Activated CD4-positive, alpha-beta T cell treated with anti-CD3 and anti-CD28 coated beads for 24 hours (primary cell): ENCODE measurements around the gene SLC16A10.
"Not testable (repeated sequence)": the region's sequence is repeated elsewhere in the genome, so short reads cannot be mapped to it uniquely, and the experiment has no call there.

Experiments
- DNase-seq, 2 donors: peaks; one replicate each; pipeline ENCODE4 v3.0.0-alpha.2; 2020; ENCODE audit warnings: low read depth in 2 of 2

The SLC16A10 gene

DNA sequence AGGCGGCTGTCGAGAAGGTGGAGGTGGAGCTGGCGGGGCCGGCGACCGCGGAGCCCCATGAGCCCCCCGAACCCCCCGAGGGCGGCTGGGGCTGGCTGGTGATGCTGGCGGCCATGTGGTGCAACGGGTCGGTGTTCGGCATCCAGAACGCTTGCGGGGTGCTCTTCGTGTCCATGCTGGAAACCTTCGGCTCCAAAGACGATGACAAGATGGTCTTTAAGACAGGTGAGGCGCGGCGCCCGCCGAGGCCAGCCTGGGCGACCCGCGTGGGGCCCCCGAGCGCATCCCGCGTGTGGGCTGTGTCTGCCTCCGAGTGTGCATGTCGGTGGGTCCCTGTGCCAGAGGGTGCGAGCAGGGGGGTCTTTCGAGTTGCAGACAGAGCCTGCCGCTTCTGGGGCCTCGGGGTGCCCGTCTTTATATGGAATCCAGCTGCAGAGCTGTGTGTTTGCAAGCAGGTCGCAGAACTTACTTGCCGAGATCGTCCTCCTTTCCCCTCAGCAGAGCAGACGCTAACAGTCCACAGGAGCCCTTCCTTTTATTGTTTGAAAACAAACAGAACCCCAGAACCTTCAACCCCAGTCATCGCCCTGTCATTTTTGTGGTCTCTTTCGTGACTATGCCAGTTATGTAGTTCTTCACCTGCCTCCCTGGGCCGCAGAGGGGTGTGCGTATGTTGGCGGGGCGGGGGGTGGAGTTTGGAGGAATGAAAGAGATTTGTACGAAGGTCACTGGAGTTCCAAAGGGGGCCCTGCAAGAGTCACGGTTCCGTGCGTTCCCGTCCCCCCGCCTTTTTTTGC, 766 bp downstream of the SLC16A10 start:
- DNase-seq: peak; percentile 41 to 49

DNA sequence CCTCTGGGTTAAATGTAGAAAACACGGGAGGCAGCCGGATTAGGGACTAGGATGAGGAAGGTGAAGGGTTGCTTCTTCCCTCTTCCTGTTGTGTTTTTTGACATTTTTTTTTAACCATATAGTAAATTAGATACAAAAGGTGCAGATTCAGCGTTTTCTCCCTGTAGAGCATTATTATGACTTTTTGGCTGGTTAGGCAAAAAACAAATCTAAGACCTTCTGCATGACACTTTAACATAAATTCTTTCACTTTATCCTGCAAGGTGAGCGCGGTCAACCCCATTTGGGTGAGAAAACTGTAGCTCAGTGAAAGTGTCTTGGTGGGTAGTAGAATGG, 1.3 kb downstream of the SLC16A10 start:
- no peak for DNase-seq

DNA sequence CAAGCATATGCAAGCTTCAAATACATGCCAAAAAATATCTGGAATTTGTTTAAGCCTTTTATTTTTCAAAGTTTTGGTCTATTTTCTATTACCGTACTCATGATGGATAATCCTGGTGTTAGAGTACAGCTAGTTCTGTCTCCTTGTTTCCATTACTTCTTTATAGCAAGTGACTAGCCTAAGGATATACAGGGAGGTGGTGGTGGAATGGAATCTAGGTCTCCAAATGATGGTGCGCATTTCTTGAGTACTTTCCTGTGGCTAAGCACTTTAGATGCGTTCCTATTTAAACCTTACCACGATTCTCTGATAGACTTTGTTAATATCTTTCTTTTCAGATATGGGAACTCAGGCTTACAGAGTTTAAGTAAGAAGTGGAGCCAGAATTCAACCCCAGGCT, 3.5 kb downstream of the SLC16A10 start:
- no peak for DNase-seq

DNA sequence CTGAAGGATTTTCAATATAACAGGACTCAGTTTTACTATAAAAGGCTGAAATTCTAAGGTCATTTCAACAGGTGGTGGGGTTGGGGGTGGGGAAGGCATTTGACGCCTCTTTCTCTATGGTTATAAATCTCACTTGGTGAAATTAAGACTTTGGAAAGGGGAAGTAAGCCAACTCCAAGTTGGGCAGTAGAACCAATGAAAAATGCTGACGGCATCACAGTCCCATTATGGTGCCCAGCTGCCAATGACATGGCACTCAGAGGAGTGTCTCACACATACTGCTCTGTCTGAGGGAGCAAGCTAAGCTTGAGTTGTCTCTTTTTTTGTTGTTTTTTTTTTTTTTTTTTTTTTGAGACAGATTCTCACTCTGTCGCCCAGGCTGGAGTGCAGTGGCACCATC, 4.7 kb downstream of the SLC16A10 start:
- DNase-seq: no peak

DNA sequence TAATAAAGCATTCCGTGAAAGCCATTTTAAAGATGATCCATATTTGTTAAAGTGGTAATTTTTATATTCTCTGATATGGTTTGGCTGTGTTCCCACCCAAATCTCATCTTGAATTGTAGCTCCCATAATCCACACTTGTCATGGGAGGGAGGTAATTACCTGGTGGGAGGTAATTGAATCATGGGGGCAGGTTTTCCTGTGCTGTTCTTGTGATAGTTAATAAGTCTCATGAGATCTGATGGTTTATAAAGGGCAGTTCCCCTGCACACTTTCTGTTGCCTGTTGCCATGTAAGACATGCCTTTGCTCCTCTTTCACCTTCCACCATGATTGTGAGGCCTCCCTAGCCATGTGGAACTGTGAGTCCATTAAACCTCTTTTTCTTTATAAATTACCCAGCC, 8.2 kb downstream of the SLC16A10 start:
- DNase-seq: not testable (repeated sequence)

DNA sequence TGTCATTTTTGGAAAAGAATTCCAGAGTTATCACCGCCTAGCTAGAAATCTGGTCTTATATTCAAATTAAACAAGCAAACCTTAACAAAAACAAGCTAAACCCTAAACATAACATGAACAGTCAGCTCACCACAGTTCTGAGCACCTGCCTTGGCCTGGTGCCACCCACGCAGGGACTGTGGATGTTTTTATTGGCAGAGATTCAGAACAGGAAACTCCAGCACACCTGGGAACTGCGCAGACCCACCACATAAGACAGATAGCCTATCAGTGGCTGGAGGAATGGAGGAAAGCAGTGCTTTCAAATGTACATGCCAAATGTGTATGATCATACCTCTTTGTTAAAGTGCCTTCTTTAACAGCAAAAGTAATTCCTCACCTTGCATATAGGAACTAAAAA, 8.9 kb downstream of the SLC16A10 start:
- no peak for DNase-seq

DNA sequence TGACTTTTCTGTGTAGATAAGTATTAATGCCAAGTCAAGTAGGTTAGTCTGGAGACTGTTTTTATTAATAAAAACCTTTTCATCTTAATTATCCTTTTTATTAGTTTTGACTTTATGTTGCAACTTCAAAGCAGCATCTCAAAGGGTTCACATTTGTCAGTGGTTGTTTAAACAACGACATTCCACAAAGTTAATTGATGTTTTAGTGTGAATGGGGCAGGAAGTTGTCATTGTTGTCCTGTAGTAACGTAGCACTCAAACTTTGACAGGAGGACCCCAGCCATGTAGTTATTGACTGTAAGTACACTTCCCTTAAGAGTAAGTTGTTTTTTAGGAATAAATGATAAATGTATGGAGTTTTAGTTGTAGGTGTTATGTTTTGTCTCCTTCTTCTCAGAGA, 11.3 kb downstream of the SLC16A10 start:
- DNase-seq: no peak

DNA sequence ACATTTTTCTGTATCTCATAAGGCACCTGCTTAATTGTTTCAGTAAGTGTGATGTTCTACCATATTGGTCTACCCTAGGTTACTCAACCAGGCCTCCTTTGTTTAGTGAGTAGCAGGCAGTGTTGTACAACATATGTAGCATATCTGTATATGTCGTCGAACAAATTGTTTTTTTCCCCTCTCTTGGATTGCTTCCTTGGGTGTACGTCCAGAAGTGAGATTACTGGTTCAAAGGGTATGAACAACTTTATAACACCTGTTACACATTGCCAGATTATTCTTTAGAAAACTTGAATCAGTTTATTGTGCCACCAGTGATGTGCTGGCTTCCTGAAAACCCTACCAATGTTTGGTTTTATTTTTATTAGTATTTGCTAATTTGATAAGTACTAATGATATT, 14.7 kb downstream of the SLC16A10 start:
- no peak for DNase-seq

DNA sequence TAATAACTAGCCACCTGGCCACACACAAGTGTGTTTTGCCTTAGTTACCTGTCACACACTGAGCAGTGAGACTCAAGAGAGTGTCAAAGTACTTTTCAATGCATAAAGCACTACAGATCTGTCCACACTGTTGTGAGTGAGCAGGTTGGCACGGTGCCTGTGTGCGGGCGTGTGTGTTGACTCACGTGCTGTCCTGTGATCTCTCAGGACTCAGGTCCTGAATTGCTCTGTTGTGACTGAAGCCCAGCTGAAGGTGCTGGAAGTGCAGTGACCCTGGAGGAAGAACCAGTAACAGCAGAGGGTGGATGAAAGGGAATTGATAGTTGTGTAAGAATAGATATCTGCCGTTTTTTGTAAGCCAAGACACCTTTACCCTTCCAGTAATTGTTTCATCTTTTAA, 18.3 kb downstream of the SLC16A10 start:
- DNase-seq: peak in 1 of 2 donors; percentile 10

DNA sequence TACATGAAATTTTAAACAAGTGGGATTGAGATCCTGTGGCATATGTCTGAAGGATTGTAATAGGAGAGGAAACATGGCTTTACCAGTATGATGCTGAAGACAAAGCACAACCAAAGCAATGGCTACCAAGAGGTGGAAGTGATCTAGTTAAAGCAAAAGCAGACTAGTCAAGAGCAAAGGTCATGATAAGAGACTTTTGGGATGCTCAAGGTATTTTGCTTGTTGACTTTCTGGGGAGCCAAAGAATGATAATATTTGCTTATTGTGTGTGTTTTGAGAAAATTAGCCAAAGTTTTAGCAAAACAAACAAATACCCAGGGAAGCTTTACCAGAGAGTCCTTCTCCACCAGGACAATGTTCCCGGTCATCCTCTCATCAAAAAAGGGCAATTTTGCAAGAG, 20.3 kb downstream of the SLC16A10 start:
- DNase-seq: no peak

DNA sequence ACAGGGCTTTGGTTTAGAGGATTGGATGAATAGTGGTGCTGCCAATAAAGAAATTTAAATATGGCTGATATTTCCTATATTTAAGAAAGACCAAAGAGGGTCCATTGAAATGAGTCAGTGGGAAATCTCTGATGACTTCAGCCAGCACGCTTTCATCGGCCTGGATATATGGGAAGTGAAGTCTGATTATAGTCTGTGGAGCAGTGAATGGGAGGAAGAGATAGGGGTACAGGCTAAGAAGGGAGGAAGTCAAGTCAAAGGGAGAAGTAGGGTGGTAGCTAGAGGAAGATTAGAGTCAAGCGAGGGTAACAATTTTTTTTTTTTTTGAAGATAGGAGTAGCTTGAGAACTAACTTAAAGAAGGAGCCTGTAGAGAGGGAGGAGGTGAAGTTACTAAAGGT, 22.7 kb downstream of the SLC16A10 start:
- DNase-seq: no peak

DNA sequence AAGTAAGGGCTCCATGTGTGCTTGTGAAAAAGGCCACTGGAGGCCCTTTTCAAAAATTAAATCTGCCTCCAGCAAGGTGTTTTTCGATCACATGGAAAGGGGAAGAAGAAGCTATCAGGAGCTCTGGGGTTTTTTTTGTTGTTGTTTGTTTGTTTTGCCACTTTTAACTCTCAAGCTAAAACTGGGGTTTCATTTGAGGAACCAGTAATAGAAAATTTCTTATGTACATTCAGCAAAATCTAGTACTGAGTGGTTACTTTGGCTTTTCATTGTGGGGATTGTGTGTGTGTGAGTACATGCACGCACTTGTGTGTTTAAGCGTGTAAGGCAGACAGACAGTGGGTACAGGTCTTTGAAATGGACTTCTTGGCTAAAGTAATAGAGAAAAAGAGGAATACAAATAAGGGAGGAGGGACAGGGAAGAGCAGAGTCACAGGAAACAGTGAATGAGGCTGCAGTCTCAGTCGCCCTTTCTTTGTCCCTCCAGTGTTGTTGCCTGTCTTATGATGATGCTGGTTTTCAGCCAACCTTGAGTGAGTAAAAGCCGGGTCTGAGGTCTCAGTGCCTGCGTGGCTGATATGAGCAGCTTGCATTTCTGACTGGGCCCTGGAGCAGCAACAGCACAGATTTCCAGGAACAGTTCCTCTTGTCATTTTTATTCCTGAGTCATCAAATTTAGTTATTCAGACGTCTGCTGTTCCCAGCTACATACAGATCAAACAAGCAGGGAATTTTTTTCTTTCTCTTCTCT, 26.2 kb downstream of the SLC16A10 start:
- peak; percentile 7 to 24 for DNase-seq

DNA sequence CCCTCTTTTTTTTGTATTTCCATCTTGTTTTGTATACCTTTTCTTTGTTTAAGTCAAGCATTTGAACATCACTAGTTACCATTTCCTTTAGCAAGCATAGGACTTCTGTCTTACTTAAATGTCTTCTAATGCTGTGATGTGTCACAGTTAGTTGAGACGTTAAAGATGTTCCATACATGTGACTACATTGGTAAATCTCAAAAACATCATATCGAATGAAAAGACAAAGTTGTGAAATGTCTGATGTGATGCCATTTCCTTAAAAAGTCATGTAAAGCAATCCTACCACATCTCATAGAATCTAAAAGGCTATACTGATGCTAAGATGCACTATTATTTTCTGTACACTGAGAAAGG, 26.8 kb downstream of the SLC16A10 start:
- DNase-seq: no peak

DNA sequence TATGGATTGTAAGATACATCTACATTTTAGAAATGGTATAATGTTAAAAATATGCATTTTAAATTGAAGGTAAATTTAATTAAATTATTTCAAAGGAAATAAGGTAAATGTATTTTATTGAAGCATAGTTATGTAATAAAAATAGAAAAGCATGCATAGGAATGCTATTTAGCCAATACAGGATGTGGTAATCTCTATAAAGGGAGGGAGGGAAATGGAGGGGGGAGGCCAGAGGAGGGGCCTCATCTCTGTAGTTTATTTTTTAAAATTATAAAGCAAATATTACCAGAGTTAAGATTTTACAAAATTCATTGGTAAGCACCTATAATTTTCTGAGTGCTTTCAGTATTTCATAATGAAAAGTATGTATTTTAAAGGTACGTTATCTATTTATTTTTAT, 27.2 kb downstream of the SLC16A10 start:
- no peak for DNase-seq

DNA sequence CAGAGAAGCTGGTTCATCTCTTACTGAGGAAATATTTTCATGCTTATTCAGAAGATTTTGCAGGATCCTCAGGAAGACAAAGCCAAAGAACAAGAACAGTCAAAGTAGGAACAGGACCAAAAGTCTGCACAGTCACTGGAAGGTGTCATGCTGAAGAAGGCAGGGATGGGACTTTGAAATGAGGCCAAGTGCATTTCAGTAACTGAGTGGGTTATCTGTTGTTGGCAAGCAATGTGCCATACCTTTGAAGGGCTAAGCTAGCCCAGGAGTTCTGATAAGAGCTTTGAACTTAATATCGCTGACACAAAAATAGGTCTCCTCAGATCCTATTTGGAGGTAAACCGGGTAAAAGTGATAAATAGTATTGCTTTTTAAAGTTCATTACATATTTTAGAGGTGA, 31.5 kb downstream of the SLC16A10 start:
- DNase-seq: no peak

DNA sequence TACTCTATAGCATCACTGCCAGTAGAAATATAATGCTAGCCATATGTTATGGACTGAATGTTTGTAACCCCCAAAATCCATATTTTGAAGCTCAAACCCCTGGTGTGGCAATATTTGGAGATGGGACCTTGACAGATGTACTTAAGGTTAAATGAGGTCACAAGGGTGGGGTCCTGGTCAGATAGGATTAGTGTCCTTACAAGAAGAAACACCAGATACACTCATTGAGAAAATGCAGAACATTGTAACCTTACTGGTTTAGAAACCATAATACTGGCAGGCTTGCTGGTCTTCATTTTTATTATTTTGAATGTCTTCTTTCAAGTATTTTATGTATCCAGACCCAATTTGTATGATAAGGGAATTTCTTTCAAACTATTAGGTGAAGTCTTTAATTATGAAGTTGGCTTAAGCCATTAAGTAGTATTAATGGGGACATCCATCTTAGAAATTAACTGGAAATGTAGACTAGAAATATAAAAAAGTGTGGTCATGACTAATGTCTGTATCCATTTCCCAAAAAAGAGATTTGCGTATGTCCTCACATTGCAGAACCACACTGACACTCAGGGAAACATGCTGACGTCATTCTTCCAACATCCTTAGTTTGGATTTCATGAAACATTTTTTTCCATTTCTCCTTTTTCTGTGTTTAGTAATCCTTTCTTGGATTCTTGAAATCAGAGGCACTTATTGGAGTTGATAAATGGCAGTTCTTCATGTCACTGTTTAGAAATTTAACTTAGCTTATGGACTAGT, 32.4 kb downstream of the SLC16A10 start:
- no peak for DNase-seq

DNA sequence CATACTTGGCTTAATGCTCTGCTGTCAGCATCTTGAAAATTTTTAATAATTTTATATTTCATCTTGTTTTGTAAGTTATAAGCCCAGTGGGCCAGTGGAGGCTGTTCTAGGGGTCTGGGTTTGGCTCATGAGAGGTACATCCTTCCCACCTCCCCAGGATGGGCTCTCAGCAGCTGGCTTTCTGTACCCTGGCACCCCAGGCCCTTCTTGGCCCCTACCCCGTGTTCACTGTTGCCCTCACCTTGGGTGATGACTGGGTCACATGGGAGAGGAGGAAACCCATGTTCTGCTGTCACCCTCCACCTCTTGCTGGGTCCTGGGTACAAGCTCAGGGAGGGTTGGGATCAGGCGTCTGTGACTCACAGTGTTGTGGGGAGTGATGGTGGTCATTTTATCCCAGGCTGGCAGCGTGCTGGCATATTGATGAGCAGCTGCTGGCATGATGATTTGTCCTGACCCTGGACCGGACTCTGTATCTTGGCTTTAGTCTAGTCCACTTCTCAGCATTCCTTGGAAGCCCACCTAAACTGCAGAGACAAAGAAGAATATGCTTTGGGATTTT, 34.6 kb downstream of the SLC16A10 start:
- DNase-seq: no peak

DNA sequence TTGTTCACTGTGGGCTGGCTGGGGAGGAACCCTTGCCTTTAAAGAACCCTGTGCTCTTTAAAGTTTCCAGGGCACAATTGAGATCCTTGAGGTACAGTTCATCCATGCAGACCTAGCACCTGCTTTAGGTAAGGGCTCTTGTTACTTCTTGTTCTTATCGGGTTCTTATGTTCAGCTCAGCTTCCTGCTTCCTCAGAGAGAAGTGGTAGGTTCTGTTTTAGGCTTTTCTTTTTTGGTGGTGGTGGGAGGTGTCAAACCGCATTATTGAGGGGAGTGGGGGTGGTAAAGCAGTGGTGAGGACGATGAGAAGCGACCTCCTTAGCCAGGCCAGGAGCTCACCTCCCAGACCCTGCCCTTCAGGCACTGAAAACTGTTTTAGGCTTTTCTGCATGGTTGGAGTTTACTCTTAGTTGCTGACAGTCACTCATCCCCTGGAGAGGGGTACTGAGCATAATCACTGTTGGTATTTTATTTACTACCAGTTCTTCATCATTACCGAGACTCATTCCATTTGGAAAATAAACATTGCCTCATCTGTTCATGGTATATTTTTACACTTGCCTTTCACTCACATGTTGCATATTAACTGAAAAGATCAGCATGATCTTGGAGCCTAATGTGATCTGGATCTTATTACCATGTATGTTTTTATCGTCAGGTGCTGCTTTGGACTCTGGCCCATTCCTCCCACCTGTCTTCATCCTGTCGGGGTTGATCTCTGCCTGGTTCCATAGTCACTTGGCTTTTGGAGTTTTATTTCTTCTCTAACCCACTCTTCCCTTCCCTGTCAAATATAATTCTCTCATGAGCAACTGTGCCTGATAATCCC, 35.4 kb downstream of the SLC16A10 start:
- no peak for DNase-seq

DNA sequence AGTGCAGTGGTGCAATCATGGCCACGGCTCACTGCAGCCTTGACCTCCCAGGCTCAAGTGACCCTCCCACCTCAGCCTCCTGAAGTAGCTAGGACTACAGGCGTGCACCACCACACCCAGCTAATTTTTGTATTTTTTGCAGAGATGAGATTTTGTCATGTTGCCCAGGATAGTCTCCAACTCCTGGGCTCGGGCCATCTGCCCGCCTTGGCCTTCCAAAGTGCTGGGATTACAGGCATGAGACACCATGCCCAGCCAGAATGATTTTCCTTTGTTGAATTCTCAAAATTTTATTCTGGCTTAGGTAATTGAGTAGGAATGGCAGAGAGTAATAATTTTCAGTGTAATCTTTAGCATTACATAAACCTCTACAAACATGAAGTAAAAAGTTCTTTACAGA, 37.1 kb downstream of the SLC16A10 start:
- no peak for DNase-seq

DNA sequence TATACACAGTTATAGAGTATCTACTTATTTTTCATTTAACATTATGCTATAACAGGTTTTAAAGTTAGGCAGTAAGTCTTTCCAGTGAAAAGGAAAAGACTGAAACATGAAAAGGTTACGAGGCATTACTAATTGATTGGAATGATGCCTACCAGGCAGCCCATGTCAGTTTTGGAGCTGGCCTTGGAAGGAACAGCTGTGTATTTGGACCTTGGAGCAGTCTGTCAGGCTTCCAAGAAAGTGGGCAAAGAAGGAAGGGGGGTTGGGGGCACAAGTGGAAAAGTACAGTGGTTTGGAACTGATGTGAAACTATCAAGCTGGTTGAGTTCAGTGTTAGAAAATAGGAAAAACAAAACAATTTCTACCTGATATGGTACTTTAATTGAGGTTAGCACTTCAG, 41.7 kb downstream of the SLC16A10 start:
- no peak for DNase-seq

DNA sequence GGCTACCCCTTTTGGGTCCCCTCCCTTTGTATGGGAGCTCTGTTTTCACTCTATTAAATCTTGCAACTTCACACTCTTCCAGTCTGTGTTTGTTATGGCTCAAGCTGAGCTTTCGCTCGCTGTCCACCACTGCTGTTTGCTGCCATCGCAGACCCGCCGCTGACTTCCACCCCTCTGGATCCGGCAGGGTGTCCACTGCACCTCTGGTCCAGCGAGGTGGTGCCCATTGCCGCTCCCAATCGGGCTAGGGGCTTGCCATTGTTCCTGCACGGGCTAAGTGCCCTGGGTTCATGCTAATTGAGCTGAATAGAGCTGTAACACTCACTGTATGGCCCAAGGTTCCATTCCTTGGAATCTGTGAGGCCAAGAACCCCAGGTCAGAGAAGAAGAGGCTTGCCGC, 43.7 kb downstream of the SLC16A10 start:
- not testable (repeated sequence) for DNase-seq

DNA sequence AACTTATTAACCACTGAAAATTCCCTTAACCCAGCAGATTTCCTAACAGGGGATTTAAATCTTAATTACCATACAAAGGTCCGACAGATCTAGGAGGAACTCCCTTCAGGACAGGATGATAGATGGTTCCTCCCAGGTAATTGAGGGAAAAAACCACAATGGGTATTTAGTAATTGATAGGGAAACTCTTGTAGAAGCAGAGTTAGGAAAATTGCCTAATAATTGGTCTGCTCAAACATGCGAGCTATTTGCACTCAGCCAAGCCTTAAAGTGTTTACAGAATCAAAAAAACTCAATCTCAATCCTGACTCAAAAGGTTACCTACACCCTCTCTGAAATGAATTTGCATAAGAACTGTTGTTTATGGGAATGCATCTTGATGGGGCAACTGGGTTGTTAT, 45.4 kb downstream of the SLC16A10 start:
- DNase-seq: not testable (repeated sequence)
